DMS114 treated with DMSO at 0.1 percent for 48 hours (cell line): ENCODE data around the gene HAGHL.
A peak's percentile ranks its signal among the peaks of the same experiment; 100 is the strongest.

Experiments
- DNase-seq: peaks from one replicate; lab custom pipeline; 2025; ENCODE audit not compliant: unreplicated experiment; lab: John Stamatoyannopoulos, UW

Gene HAGHL

DNA sequence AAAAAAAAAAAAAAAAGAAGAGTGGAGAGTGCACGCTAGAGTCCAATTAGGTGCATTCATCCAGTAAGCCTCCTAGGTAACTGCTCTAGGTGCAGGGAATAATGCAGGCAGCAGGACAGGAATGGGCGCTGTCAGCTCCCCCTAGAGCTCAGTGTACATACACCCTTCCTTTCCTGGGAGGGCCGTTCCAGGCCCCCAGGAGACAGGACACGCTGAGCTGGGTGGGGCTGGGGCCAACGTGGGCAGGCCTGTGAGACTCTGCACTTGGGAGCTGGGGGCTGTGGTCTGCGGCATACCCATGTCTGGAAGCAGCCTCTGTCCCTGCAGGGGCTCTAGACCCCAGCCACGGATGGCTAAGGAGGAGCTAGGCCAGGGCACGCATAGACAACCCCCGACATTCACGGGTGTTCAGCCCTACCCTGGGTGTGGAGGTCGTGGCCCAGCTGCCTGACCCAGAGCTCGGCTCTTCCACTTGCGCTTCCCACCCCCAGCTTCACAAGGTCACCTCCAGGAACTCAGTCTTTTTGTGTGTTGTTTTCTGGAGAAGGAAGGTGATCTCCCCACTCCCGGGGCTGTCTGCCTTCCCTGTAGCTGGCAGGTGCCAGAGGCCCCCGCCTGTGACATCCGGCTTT is 7.0 kb upstream of the HAGHL start:
- DNase-seq = peak; percentile 27

DNA sequence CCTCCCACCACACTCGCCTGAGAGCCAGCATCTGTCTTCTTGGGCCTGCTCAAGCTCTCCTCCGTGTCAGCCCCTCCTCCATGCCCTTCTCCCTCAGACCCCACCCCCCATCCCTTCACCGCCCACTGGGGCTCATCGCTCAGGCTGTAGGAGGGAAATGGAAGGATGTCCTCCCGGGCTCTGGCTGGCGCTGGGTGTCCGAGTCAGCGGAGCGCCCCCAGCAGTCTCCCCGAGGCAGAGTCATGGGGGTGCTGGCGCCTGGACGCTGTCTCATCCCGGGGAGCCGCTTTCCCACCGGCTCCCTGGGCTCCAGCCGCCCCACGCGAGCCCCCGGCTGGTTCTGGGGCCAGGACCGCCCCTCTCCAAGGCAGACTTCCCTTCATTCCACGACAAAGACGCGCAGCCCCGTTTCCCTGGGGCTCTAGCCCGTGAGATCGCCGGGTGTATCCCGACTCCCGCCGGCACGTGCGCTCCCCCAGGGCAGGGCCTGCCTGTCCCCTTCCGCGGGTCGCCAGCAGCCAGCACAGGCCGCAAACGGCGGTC is 6.4 kb upstream of the HAGHL start:
- no peak for DNase-seq

DNA sequence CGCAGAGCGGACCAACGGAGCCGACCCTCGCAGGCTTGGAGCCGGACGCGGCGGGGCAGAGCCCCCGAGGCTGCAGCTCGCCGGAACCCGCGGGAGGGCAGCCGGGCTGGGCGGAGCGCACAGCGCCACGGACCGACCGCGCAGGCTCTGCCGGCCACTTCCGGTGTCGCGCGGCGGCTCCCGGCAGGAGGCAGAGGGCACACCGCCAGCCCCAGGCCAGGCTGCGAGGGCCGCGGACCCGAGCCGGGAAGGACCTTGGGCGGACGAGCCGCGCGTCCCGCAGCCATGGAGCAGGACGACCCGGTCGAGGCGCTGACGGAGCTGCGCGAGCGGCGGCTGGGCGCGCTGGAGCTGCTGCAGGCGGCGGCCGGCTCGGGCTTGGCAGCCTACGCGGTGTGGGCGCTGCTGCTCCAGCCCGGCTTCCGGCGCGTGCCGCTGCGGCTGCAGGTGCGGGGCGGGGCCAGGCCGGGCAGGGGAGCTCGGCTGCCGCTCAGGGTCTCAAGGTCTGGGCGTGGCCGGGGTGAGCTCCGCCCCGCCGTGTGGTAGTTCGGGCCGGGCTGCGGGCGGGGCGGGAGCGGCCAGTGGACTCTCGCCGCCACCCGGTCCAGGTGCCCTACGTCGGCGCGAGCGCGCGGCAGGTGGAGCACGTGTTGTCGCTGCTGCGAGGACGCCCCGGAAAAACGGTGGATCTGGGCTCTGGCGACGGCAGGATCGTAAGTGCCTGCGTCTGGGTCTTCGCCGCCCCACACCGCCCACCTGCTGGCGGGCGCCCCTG is 5.7 kb upstream of the HAGHL start, which contains the start of gene ANTKMT:
ANTKMT (plus strand) TSS at position 157 of the 775 bp plus-strand sequence; CDS start at position 286, 129 bp downstream.
- peak; percentile 51 for DNase-seq

DNA sequence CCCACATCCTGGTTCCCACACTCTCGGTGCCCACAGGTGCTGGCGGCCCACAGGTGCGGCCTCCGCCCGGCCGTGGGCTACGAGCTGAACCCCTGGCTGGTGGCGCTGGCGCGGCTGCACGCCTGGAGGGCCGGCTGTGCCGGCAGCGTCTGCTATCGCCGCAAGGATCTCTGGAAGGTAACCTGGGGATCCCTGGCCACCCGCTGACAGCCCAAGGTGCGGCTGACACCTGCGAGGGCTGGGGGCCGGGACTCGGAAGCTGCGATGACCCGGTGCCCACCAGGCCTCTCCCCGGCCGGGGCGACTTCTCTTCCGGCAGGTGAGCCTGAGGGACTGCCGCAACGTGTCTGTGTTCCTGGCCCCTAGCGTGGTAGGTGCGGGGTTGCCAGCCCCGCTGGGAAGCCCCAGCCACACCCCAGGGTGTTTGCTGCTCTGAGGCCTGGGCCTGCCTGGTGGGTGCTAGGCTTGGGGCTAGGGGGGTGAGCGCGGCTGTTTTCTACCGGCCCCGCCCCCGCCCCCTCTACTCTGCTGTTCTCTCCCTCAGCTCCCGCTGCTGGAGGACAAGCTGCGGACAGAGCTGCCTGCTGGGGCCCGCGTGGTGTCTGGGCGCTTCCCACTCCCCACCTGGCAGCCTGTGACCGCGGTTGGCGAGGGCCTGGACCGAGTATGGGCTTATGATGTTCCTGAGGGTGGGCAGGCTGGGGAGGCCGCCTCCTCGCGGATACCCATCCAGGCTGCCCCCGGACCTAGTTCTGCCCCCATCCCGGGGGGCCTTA is 5.0 kb upstream of the HAGHL start:
- DNase-seq = no peak

DNA sequence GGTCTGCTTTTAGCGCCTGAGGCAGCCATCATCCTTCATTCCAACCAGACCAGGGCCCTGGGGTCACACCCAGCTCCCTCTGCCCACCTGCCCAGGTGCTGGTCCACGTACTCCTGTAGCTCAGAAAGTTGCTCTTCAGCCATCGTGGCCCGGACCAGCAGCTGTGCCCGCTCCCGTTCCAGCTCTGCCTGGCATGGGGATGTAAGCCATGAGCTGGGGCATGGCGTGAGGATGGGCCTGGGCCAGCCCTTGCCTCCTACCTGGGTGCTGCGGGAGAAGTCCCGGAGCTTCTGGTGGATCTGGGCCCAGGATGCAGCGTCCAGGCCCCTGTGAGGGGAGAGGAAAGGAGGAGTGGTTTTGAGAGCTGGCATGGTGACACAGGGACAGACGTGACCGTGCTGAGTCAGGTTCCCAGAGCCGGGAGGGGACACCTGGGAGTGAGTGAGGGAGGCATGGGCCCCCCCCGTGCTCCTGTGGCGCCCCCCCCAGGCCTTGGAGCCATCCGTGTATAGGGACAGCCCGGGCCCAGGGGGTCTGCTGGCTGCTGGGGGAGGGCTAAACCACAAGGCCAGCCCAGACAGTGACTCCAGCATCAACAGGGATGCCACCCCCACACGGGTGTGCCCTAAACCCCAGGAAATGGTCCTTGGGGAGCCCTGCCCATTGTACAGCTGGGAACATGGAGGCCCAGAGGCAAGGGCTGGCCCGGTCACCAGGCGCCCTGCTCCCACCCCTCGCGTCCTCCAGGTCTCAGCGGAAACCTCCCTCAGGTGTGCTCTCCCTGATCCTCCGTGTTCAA is 3.9 kb upstream of the HAGHL start:
- no peak for DNase-seq

DNA sequence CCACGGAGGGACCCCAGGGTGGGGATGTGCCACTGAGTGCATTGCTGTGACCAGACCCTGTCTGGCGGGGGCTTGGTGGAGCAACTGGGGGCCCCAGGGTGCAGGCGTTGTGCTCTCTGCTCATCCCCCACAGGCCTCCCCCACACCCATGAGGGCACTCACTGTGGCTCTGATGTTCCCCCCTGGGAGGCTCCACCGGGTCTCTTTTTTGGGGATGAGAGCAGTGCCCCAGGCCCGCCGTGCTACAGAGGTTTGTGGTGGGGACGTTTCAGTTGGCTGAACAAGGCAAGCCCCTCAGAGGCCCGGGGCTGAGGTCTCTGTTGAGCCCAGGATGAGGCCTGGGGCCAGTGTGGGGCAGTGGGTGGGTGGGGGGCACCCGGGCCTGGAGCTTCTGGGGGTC is 3.2 kb upstream of the HAGHL start:
- no peak for DNase-seq

DNA sequence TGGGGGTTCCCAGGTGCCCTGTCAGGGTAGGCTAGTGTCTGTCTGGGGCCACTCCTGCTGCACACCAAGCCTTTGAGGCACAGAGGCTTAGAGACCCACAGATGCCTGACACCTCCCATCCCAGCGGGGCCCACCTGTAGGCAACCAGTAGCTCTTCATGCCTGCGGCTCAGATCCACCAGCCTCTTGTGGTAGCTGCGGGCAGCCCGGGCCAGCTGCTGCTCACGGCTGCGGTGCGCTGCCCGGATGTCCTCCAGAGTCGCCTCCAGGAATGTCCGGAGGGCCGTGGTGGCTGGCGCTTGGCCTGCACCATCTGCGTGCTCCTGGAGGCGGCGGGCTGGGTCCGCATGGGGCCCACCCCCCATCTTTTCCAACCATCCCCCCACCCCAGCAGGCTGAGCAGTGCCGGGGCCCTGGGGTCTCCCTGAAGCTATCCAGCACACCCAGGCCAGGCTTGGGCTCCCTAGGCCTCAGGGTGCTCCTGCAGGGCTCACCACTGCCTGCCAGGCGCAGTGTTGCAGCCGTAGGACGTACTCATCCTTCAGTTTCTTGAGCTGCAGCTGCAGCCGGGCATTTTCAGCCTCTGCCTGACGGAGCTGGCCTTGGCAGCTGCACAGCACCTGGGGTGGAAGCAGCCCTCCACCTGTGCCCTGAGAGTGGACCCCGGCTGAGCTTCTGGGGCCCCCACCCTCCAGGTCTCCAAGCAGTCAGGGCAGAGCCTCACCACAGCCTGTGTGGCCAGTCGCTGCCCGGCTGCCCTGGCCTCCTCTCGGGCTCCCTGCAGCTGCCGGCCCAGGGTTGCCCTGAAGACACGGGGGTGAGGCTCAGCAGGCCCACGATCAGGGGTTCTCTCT is 2.5 kb upstream of the HAGHL start:
- no peak for DNase-seq

DNA sequence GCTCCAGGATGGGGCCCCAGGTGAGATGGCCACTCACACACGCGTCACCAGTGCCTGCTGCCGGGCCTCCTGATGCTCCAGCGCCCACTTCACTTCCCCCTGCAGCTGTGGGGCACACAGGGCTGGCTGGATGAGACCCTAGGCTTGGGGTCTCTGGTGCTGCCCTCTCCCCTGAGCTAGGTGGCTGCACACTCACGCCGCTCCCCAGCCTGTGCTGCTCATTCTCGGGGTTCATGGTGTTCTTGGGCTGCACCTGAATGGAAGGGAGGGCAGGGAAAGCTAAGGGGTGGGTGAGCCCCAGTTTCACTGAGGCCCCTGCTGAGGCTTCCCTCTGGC is 1.9 kb upstream of the HAGHL start:
- no peak for DNase-seq

DNA sequence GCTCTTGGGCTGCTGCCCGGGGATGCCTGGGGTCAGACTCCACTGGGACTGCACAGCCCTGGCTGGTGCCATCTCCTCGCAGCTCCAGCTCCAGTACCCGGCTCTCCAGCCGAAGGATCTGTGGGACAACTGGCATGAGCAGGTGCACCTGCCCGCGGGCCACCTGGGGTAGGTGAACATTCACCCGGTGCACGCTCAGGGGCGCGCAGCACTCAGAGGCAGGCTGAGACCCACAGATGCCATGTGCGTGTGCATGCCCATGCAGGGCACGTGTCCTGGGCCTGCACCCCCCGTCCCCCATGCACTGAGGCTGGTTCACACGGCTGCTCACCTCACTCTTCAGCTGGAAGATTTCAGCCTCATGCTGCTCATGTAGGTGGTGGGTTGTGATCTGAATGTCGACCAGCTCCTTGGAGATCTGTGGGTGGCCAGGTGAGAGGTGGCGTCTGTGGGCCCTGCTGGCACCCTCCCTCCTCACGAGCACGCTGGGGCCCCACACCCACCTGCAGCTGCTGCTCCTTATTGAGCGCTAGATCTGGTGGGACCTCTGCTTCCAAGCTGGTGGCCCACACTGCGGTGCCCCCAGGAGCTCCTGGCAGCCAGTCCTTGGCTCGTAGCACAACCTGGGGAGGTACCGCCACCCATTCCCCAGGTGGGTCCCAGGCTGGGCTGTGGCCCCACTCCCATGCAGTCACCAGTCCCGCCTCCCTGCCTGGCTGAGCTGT is 1.3 kb upstream of the HAGHL start:
- no peak for DNase-seq

DNA sequence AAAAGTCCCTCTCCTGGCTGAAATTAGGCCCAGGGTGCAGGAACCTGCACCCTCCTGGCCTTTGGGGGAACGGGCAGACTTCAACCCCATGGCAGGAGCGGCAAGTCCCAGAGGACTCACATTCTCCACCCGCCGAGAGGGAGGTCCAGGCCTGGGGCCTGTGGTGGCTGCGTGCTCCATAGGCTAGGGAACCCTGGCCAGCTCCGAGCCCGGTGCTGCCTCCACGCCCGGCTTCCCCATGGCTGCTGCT is 793 bp upstream of the HAGHL start:
- DNase-seq = no peak

DNA sequence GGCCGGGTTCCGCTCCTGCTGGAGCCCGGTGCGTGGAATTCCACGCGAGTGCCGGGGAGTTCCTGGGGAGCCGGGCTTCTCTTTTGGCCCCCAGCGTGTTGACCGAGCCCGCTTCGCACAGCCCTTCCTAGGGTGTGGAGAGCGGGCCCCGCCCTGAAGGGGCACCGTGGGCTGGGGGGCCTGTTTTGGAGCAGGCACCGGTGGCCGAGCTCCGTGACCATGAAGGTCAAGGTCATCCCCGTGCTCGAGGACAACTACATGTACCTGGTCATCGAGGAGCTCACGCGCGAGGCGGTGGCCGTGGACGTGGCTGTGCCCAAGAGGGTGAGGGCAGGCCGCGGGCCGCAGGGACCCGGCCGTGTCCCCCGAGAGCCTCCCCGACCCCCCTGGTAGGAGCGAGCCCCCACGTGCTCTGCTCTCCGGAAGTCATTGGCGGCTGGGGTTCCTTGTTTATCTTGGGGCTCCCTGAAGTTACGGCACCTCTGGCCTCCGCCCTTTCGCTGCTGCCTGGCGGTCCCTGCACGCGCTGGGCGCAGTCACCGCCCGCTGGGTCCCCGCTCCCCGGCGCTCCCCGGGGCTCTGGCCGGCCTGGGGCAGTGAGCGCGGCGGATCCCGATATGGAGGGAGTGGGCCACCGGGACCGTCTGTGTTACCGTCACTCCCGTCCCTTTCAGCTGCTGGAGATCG is 528 bp downstream of the HAGHL start:
- no peak for DNase-seq

DNA sequence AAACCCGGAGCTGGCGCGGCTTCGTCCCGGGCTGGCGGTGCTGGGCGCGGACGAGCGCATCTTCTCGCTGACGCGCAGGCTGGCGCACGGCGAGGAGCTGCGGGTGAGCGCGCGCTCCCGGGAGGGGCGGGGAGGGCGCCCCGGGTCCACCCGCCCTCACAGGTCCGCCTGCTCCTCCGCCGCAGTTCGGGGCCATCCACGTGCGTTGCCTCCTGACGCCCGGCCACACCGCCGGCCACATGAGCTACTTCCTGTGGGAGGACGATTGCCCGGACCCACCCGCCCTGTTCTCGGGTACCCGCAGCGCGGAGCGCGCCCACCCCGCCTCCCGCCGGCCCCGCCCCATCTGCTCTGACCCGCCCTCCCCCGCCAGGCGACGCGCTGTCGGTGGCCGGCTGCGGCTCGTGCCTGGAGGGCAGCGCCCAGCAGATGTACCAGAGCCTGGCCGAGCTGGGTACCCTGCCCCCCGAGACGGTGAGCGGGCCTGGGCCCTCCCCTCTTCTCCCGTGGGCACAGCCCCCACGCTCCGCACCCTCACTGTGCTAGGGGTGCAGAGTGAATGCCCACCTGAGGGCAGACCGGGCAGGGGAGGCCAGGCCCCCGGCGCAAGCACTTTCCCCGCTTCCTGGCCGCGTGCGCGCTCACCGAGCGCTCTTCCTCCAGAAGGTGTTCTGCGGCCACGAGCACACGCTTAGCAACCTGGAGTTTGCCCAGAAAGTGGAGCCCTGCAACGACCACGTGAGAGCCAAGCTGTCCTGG is 1.4 kb downstream of the HAGHL start:
- DNase-seq = no peak

DNA sequence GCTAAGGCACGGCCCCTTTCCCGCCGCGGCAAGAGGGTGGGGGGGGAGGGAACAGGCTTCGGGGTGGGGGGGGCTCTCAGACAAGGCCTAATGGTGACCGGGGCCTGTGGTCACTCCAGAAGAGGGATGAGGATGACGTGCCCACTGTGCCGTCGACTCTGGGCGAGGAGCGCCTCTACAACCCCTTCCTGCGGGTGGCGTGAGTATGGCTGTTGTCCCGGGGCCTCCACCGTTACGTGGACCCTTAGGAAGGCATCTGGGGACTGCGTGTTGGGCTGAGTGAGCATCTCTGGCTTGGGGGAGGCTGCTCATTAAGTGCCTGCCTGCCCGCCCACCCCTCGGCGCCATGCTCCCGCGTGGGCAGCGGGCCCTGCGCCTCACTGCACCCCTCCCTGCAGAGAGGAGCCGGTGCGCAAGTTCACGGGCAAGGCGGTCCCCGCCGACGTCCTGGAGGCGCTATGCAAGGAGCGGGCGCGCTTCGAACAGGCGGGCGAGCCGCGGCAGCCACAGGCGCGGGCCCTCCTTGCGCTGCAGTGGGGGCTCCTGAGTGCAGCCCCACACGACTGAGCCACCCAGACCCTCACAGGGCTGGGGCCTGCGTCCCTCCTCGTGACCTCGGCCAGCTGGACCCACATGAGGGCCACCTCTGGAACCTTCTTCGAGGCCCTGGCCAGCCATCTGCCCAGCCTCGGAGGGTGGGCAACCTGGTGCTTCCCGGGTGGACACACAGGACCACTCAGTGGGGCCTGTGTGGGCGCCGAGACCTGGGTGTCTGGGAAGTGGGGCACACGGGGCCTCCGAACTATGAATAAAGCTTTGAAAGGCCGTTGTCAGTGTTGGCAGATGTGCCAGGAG is 2.2 kb downstream of the HAGHL start:
- no peak for DNase-seq

DNA sequence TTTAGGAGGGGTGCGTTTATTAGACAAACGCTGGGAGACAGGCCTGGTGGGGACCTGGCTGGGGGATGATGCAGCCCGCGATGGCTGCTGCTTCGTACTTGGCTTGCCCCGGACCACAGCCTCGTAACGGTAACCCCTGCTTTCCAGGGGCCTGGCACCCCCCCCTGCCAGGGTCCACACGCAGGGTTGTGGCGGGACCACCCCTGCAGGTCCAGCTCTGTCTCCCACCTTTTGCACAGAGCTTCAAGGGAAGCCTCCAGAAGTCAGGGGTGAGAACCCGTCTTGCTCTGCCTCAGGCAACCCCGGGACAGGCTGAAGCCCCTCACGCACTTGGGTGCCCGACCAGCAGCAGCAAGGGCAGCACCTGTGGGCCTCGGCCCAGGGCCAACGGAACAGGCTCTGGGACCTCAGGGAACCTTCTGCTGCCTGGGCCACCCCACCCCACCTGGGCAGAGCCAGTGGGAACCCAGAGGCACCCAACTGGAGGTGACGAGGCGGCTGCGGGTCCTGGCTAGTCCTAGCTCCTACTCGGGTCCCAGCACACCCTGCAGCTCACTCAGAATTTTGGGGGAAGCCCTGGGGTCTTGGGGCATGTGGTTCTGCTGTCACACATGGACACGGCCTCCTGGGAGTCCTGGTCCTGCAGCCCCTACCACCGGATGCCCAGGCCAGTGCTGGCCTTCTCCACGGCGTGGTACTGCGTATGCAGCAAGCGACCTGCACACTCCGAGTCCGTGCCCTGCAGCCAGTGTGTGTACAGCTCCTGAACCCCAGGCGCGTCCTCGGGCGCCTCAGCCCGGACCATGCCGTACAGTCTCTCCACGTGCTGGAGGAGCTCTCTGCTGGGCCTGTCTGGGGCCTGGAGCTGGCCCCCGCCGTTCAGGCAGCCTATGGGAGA is 3.1 kb downstream of the HAGHL start:
- DNase-seq = no peak

DNA sequence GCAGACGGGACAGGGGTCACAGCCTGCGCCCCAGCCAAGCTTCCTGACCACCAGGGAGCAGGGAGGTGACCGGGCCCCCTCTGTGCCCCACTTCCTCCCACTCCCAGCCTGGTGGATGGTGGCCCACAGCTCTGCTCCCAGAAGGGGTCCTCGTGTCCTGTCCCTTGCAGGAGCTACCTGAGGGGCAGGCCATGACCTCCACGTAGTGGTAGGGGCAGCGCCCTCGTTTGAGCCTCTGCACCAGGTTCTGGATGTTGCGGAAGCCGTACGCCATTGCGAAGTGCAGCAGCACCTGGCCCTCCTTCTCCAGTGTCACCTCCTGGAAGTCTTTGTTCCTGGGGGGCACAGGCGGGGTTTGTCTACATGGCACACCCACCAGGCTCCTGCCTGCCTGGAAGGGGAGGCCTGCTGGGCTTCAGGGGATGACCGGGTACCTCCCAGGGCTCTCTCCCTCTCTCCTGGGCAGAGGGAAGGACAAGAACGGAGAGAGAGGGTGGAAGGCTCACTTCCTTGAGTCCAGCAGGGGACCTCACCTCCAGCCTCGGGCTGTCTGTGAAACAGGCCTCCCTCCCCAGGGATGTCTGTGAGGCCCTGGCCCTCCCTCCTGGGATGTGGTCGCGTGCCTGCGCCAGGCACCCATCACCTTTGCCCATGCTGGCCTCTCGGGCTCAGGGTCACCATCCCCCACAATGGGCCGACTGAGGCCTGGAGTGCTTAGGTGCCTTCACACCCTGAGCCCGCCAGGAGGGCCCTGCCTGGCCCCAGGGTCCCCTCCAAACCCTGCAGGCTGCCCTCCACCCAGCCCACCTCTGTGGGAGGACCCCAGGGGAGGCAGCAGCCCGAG is 4.0 kb downstream of the HAGHL start:
- no peak for DNase-seq

DNA sequence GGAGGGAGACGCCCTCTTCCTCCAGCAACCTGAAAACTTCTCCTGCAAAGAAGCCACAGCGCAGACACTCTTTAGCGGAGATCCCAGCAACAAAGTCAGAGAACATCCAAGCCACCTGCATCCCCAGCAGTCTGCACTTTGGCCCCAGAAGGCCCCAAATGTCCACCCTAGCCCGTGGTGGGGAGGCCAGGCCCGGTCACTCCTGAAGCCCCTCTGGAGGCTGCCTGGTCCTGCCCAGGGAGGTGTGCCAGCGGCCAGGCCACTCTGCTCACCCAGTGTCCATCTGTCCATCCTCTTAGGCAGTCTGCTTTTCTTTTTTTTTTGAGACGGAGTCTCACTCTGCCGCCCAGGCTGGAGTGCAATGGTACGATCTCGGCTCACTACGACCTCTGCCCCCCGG is 5.4 kb downstream of the HAGHL start:
- DNase-seq = no peak
